H1 (cell line): ENCODE results near the gene PPP2R2B. TPM values are rescaled to one million over a fixed set of nuclear protein-coding genes. Genes with fewer than 3 reads are reported as not detected.

Experiments
- JUN ChIP-seq: IDR thresholded peaks from 2 replicates; pipeline ENCODE4 v1.6.1; 2011; ENCODE audit warnings: low read depth, mild to moderate bottlenecking, improper control_type of control experiment, low read length
- polyA plus RNA-seq, 7 experiments: library from polyadenylated mRNA; depleted of rRNA in 3 of 7; stranded (reverse) in 5 of 7; unstranded in 2 of 7; fragments of >200 nt in 5 of 7; fragments of 200-250 nt in 2 of 7; gene quantifications; 1 replicate in 5 of 7; 2 replicates in 1 of 7; 4 replicates in 1 of 7; pipeline versions ENCODE4 v1.2.1 to v1.2.3, GENCODE V29; 2011 to 2013; ENCODE audit warnings: missing spikeins in 2 of 7, mixed read lengths in 2 of 7
- total RNA-seq: library from RNA; stranded (reverse); fragmentation: NEBNext Ultra II Directional; extraction: Animal tissue kit (Norgen Biotek cat#: 25700); gene quantifications from 2 replicates; pipeline ENCODE4 v1.2.1, GENCODE V29; 2021

Gene PPP2R2B
- total and polyA plus RNA-seq, 2 of the 8 experiments (the other 6 are each of a cell fraction or from before 2014, with no cell fraction given) = 21.1 to 37.1 TPM

DNA sequence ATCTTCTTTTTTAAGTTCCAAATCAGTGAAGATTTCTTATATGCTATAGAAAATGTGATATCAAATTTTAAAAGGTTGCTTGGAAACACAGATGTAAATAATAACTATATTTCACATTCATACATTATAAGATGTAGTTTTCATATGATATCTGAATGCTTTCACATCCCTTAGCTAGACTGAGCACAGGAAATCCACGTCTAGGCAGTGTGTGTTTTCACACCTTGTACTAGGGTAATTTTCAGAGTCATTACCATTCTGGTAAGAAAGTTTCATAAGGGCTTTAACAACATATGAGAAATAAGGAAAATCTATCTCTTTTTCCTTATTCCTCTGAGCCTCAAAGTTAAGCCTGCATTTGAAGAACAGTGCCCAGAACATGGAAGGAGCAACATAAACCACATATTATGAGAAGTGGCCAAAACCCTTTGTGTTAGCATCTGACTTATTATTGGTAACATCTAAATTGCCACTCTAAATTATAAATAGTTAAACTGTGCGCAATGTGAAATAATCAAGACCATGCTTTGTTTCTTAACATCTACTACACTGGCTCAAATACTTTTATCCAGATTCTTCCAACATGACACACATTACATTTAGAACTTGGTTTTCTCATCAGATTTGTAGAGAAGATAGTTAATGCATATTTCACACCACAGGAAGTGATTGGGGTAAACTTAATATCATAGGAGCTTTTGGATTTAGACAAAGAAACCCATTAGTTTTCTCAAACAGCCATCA, 113.3 kb downstream of the PPP2R2B start (continued):
- TF ChIP-seq JUN = no peak
